ENCODE results near the gene DCUN1D4.
"Not testable (repeated sequence)": the region's sequence is repeated elsewhere in the genome, so short reads cannot be mapped to it uniquely, and the experiment has no call there.

Gene DCUN1D4

GRCh38 chr4:51932684-51933083, 89.7 kb downstream of the DCUN1D4 start:
- Histone ChIP-seq H3K36me3 (ENCODE audit: control insufficient read depth in 1 of 2, insufficient read depth in 2 of 2, low read length in 2 of 2) (no peaks in the 10 kb centered on the region), H3K27ac (ENCODE audit: low read length) (no peak overlapping the region), H3K9me3 (ENCODE audit: control insufficient read depth in 1 of 2, low read length in 2 of 2) (no peaks in the 10 kb centered on the region), H3K27me3 (ENCODE audit: low read depth, low read length) (no peaks in the 10 kb centered on the region), H3K4me1 (ENCODE audit: control insufficient read depth in 1 of 2, insufficient read depth in 2 of 2, low read length in 2 of 2) (no peaks in the 10 kb centered on the region), H3K4me3 (ENCODE audit: low read depth in 1 of 2, low read length in 2 of 2) (no peak overlapping the region)

- not testable (repeated sequence) for H3K27me3 ChIP-seq (ENCODE audit: low read depth, low read length); H3K27ac ChIP-seq (ENCODE audit: low read length); H3K9me3 ChIP-seq (ENCODE audit: control insufficient read depth in 1 of 2, low read length in 2 of 2); H3K4me1 ChIP-seq (ENCODE audit: control insufficient read depth in 1 of 2, insufficient read depth in 2 of 2, low read length in 2 of 2); H3K36me3 ChIP-seq (ENCODE audit: control insufficient read depth in 1 of 2, insufficient read depth in 2 of 2, low read length in 2 of 2); H3K4me3 ChIP-seq (ENCODE audit: low read depth in 1 of 2, low read length in 2 of 2)
These were observed 97.5 kb downstream of the DCUN1D4 start for GRCh38 chr4:51940460-51940859.

GRCh38 chr4:51942108-51942832, 99.3 kb downstream of the DCUN1D4 start:
- peaks cover 0 to 4% of the 10 kb centered on the region in 2 donors for H3K9me3 ChIP-seq (ENCODE audit: control insufficient read depth in 1 of 2, low read length in 2 of 2)
- no peaks in the 10 kb centered on the region for H3K27me3 ChIP-seq (ENCODE audit: low read depth, low read length)
- no peak overlapping the region for H3K4me3 ChIP-seq (ENCODE audit: low read depth in 1 of 2, low read length in 2 of 2)
- H3K4me1 ChIP-seq (ENCODE audit: control insufficient read depth in 1 of 2, insufficient read depth in 2 of 2, low read length in 2 of 2), result no peaks in the 10 kb centered on the region
- H3K36me3 ChIP-seq (ENCODE audit: control insufficient read depth in 1 of 2, insufficient read depth in 2 of 2, low read length in 2 of 2), result no peaks in the 10 kb centered on the region
- H3K27ac ChIP-seq (ENCODE audit: low read length), result no peak overlapping the region

- peaks cover 0 to 4% of the 10 kb centered on the region in 2 donors for H3K9me3 ChIP-seq (ENCODE audit: control insufficient read depth in 1 of 2, low read length in 2 of 2)
- H3K27me3 ChIP-seq (ENCODE audit: low read depth, low read length), result no peaks in the 10 kb centered on the region
- H3K36me3 ChIP-seq (ENCODE audit: control insufficient read depth in 1 of 2, insufficient read depth in 2 of 2, low read length in 2 of 2), result no peaks in the 10 kb centered on the region
- H3K4me3 ChIP-seq (ENCODE audit: low read depth in 1 of 2, low read length in 2 of 2), result no peak overlapping the region
- no peak overlapping the region for H3K27ac ChIP-seq (ENCODE audit: low read length)
- no peaks in the 10 kb centered on the region for H3K4me1 ChIP-seq (ENCODE audit: control insufficient read depth in 1 of 2, insufficient read depth in 2 of 2, low read length in 2 of 2)
These were observed 99.9 kb downstream of the DCUN1D4 start for GRCh38 chr4:51942833-51943215.

- no peak overlapping the region for H3K27ac ChIP-seq (ENCODE audit: low read length)
- H3K27me3 ChIP-seq (ENCODE audit: low read depth, low read length), result no peaks in the 10 kb centered on the region
- H3K4me1 ChIP-seq (ENCODE audit: control insufficient read depth in 1 of 2, insufficient read depth in 2 of 2, low read length in 2 of 2), result no peaks in the 10 kb centered on the region
- H3K36me3 ChIP-seq (ENCODE audit: control insufficient read depth in 1 of 2, insufficient read depth in 2 of 2, low read length in 2 of 2), result no peaks in the 10 kb centered on the region
- no peak overlapping the region for H3K4me3 ChIP-seq (ENCODE audit: low read depth in 1 of 2, low read length in 2 of 2)
- H3K9me3 ChIP-seq (ENCODE audit: control insufficient read depth in 1 of 2, low read length in 2 of 2), result peaks cover 0 to 4% of the 10 kb centered on the region in 2 donors
These were observed 100.3 kb downstream of the DCUN1D4 start for GRCh38 chr4:51943221-51943620.

- H3K4me1 ChIP-seq (ENCODE audit: control insufficient read depth in 1 of 2, insufficient read depth in 2 of 2, low read length in 2 of 2), result no peaks in the 10 kb centered on the region
- no peaks in the 10 kb centered on the region for H3K36me3 ChIP-seq (ENCODE audit: control insufficient read depth in 1 of 2, insufficient read depth in 2 of 2, low read length in 2 of 2)
- no peak overlapping the region for H3K4me3 ChIP-seq (ENCODE audit: low read depth in 1 of 2, low read length in 2 of 2)
- H3K9me3 ChIP-seq (ENCODE audit: control insufficient read depth in 1 of 2, low read length in 2 of 2), result peaks cover 0 to 5% of the 10 kb centered on the region in 2 donors
- H3K27ac ChIP-seq (ENCODE audit: low read length), result no peak overlapping the region
- no peaks in the 10 kb centered on the region for H3K27me3 ChIP-seq (ENCODE audit: low read depth, low read length)
These were observed 115.4 kb downstream of the DCUN1D4 start for GRCh38 chr4:51958199-51958968.

- Histone ChIP-seq H3K36me3 (ENCODE audit: control insufficient read depth in 1 of 2, insufficient read depth in 2 of 2, low read length in 2 of 2) (no peaks in the 10 kb centered on the region), H3K9me3 (ENCODE audit: control insufficient read depth in 1 of 2, low read length in 2 of 2) (peaks cover 0 to 5% of the 10 kb centered on the region in 2 donors), H3K4me3 (ENCODE audit: low read depth in 1 of 2, low read length in 2 of 2) (no peak overlapping the region), H3K27me3 (ENCODE audit: low read depth, low read length) (no peaks in the 10 kb centered on the region), H3K4me1 (ENCODE audit: control insufficient read depth in 1 of 2, insufficient read depth in 2 of 2, low read length in 2 of 2) (peaks cover 0 to 3% of the 10 kb centered on the region in 2 donors), H3K27ac (ENCODE audit: low read length) (no peak overlapping the region)
These were observed 117.5 kb downstream of the DCUN1D4 start for GRCh38 chr4:51960486-51960885.

- H3K4me1 ChIP-seq (ENCODE audit: control insufficient read depth in 1 of 2, insufficient read depth in 2 of 2, low read length in 2 of 2), result peaks cover 0 to 3% of the 10 kb centered on the region in 2 donors
- H3K36me3 ChIP-seq (ENCODE audit: control insufficient read depth in 1 of 2, insufficient read depth in 2 of 2, low read length in 2 of 2), result no peaks in the 10 kb centered on the region
- no peak overlapping the region for H3K27ac ChIP-seq (ENCODE audit: low read length)
- no peaks in the 10 kb centered on the region for H3K27me3 ChIP-seq (ENCODE audit: low read depth, low read length)
- H3K4me3 ChIP-seq (ENCODE audit: low read depth in 1 of 2, low read length in 2 of 2), result no peak overlapping the region
- H3K9me3 ChIP-seq (ENCODE audit: control insufficient read depth in 1 of 2, low read length in 2 of 2), result peaks cover 0 to 2% of the 10 kb centered on the region in 2 donors
These were observed 121.0 kb downstream of the DCUN1D4 start for GRCh38 chr4:51963841-51964517.

GRCh38 chr4:51965862-51966261, 122.9 kb downstream of the DCUN1D4 start:
- Histone ChIP-seq H3K27me3 (ENCODE audit: low read depth, low read length) (no peaks in the 10 kb centered on the region), H3K9me3 (ENCODE audit: control insufficient read depth in 1 of 2, low read length in 2 of 2) (peaks cover 0 to 2% of the 10 kb centered on the region in 2 donors), H3K27ac (ENCODE audit: low read length) (no peak overlapping the region)

More at GRCh38 chr4:51965862-51966261, 122.9 kb downstream of the DCUN1D4 start:
- Histone ChIP-seq H3K4me1 (ENCODE audit: control insufficient read depth in 1 of 2, insufficient read depth in 2 of 2, low read length in 2 of 2) (peaks cover 0 to 3% of the 10 kb centered on the region in 2 donors), H3K4me3 (ENCODE audit: low read depth in 1 of 2, low read length in 2 of 2) (no peak overlapping the region), H3K36me3 (ENCODE audit: control insufficient read depth in 1 of 2, insufficient read depth in 2 of 2, low read length in 2 of 2) (no peaks in the 10 kb centered on the region)

All from muscle layer of duodenum (tissue), 2 donors.